GM12873 (cell line): ENCODE results near the gene RSF1.

Source experiments
- TF ChIP-seq, protein P1 (sequence below): IDR thresholded peaks from 2 replicates; pipeline ENCODE4 v1.5.1; 2012; ENCODE audit warnings: low read depth, mild to moderate bottlenecking, moderate library complexity, low read length, control low read depth; ENCODE audit not compliant: insufficient read depth; ENCODE audit errors: missing control alignments

The RSF1 gene

GRCh38 chr11:77758331-77758730 lies 62.2 kb downstream of the RSF1 start:
- TF ChIP-seq, protein P1, sequence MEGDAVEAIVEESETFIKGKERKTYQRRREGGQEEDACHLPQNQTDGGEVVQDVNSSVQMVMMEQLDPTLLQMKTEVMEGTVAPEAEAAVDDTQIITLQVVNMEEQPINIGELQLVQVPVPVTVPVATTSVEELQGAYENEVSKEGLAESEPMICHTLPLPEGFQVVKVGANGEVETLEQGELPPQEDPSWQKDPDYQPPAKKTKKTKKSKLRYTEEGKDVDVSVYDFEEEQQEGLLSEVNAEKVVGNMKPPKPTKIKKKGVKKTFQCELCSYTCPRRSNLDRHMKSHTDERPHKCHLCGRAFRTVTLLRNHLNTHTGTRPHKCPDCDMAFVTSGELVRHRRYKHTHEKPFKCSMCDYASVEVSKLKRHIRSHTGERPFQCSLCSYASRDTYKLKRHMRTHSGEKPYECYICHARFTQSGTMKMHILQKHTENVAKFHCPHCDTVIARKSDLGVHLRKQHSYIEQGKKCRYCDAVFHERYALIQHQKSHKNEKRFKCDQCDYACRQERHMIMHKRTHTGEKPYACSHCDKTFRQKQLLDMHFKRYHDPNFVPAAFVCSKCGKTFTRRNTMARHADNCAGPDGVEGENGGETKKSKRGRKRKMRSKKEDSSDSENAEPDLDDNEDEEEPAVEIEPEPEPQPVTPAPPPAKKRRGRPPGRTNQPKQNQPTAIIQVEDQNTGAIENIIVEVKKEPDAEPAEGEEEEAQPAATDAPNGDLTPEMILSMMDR: no peak

DNA sequence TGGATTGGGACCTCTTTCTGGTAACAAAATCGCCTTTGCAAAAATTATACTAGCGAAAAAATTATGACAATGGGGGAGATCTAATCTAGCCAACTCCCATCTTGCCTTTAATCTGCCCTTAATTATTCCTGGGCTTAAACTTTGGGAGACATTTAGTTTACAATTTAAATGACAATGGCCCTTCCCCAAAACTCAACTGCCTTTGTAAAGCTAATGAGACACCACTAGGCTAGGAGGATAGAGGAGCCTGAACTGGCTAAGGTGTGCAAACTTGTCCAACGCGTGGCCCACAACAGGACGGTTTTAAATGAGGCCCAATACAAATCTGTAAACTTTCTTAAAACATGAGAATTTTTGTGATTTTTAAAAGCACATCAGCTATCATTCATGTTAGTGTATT lies 67.3 kb downstream of the RSF1 start:
- TF ChIP-seq, protein P1: no peak

- TF ChIP-seq, protein P1: no peak
Observed at GRCh38 chr11:77752516-77752915, 68.0 kb downstream of the RSF1 start.

DNA sequence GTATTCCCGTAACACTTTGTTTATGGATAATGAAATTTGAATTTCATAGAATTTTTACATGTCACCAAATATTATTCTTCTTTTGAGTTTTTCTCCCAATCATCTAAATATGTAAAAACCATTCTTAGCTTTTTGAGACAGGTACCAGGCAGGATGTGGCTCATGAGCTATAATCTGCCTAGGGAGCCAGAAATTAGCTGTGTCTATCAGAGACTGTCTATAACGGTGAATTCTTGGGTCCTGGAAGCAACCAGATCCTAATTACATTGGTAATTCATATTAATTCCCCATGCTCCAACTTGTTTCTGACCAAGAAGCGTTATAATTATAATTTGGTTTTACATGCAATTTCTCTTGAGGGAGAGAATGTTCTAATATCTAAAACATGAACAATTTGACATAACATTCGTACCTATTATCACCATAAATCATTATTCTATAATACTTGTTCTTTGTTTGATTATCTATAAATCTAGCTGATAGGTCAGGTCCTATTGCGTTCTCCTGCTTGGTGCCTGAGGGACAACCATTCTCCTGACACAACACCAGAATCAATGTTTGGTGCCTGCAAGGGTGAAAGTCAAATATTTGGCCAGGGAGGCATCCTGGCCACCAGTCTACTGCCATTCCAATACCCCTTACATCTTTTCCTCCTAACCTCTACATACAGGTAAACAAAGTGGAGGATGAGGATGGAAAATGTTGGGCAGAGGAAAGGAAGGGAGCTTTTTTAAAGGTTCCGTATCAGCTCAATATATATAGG lies 69.9 kb downstream of the RSF1 start:
- TF ChIP-seq, protein P1: no peak

- TF ChIP-seq, protein P1: no peak
Observed at GRCh38 chr11:77749232-77749631, 71.3 kb downstream of the RSF1 start.

DNA sequence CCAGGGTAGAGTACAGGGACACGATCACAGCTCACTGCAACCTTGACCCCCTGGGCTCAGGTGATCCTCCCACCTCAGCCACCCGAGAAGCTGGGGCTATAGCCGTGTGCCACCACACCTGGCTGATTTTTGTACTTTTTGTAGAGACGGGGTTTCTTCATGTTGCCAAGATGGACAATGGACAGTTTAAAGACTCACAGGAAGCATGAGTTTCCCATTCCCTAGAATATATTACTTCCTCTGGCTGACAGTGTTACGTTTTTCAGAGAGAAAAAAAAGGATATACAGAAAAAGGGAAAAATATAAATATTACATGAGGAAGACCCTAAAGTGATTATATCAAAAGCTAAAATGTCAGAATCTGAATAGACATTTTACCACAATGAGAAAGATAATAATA lies 72.3 kb downstream of the RSF1 start:
- TF ChIP-seq, protein P1: no peak

DNA sequence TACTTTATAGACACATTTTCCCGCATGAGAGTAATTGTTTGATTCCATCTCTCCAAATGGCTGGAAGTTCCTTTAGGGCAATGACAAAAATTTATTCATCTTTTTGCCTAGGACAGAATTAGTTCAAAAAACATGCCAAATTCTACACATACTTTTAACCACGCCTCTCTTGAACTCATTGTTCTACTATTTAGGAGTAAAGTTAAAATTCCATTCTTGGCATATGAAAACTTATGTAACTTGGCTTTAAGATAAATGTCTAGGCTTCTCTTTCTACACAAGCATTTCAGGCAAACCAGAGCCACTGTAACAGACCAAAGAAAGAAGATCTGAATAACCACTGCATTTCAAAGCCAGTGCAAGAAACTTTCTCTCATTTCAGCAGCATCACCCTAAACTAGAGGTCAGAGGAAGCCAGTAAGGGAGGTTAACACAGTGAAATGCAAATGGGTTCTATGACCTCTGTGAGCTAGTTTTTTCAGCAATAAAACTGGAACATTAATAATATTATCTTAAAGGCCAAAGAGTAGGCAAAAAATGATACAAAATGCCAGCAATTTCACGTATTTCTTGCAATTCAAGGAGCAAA lies 73.0 kb downstream of the RSF1 start:
- TF ChIP-seq, protein P1: no peak
